ENCODE data around the gene HSBP1L1.

DNA sequence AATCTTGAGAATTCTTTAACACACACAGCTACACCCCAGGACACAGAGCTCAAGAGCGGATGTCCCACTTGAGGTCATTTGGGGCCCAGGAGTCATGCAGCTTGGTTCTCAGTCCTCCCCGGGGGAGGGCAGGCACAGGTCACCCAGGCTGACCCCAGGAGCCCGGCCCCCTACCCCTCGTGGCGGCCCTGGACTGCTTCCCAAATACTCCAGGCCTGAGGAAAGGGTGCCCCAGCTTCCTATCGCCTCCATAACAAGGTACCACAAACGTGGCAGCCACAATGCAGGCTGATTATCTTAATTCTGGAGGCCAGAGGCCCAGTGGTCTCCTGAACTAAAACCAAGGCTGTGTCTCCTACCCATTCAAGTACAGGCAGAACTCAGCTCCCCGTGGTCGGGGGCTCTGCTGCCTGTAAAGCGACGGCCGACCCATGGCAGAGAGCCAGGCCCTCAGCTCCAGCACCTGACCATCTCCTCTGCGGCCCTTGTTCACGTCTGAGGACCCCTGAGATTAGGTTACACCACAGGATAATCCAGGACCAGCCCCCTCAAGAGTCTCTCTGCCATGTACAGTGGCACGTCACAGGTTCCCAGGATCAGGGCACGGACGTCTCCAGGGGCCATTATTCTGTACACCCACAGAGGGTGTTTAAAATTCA is 23.5 kb upstream of the HSBP1L1 start:
- TF ChIP-seq, protein P1, sequence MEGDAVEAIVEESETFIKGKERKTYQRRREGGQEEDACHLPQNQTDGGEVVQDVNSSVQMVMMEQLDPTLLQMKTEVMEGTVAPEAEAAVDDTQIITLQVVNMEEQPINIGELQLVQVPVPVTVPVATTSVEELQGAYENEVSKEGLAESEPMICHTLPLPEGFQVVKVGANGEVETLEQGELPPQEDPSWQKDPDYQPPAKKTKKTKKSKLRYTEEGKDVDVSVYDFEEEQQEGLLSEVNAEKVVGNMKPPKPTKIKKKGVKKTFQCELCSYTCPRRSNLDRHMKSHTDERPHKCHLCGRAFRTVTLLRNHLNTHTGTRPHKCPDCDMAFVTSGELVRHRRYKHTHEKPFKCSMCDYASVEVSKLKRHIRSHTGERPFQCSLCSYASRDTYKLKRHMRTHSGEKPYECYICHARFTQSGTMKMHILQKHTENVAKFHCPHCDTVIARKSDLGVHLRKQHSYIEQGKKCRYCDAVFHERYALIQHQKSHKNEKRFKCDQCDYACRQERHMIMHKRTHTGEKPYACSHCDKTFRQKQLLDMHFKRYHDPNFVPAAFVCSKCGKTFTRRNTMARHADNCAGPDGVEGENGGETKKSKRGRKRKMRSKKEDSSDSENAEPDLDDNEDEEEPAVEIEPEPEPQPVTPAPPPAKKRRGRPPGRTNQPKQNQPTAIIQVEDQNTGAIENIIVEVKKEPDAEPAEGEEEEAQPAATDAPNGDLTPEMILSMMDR (IDR thresholded peaks at IDR 0.05) = no peak
- TF ChIP-seq POLR2A (IDR thresholded peaks at IDR 0.05) = no peak
